ENCODE results near the gene XIRP2. TPM values are rescaled to one million over a fixed set of nuclear protein-coding genes. Genes with fewer than 3 reads are reported as not detected.

Gene XIRP2
- polyA plus RNA-seq, 2 of the 4 experiments (the other 2 are of a cell fraction) = not detected

- 36% methylated on average over 4 of the region's 4 CpGs for WGBS (ENCODE audit: missing lambda C conversion rate)
- Histone ChIP-seq H3K4me3 (no peak overlapping the region), H3K4me2 (no peak overlapping the region), H3K4me1 (no peaks in the 10 kb centered on the region), H3K9me3 (no peaks in the 10 kb centered on the region), H3K27ac (no peak overlapping the region)
- FAIRE-seq (no peak), DNase-seq (ENCODE audit: low read depth in 1 of 2, low spot score in 1 of 2) (no peak), ATAC-seq (no peak)
- ChIA-PET POLR2A (no interaction called here), CTCF (interaction anchor here (0.8 kb wide), 1 partner anchor 65 kb away, joined by 3 read pairs; no protein-coding TSS in a partner anchor)
- TF ChIP-seq EHMT2 (IDR thresholded peaks at IDR 0.05; ENCODE audit: low read depth) = no peak
- no peak for TF ChIP-seq RARB (CRISPR knock-in tag; IDR thresholded peaks at IDR 0.05)
- TF ChIP-seq CTCF (IDR thresholded peaks at IDR 0.05) = no peak
- TF ChIP-seq JUNB (IDR thresholded peaks at IDR 0.05) = no peak
- no peak for TF ChIP-seq PBX3 (IDR thresholded peaks at IDR 0.05)
- no peak for TF ChIP-seq EP300 (IDR thresholded peaks at IDR 0.05)
- no peak for TF ChIP-seq POLR2AphosphoS2 (conservative IDR thresholded peaks at IDR 0.05; ENCODE audit: low read length)
- no peak for TF ChIP-seq HOXB13 (CRISPR knock-in tag; IDR thresholded peaks at IDR 0.05; ENCODE audit: low read depth)
- no peak for TF ChIP-seq ZNF302 (CRISPR knock-in tag; IDR thresholded peaks at IDR 0.05)
Observed at GRCh38 chr2:167192833-167193232, 304.6 kb downstream of the XIRP2 start.

GRCh38 chr2:167196461-167197252 lies 308.4 kb downstream of the XIRP2 start:
- Histone ChIP-seq H3K4me3 (no peak overlapping the region), H3K27ac (no peak overlapping the region), H3K9me3 (no peaks in the 10 kb centered on the region), H3K4me1 (no peaks in the 10 kb centered on the region), H3K4me2 (no peak overlapping the region)
- no peak for ATAC-seq
- FAIRE-seq = no peak
- POLR2A ChIA-PET = no interaction called here
- no peak for TF ChIP-seq HEYL (CRISPR knock-in tag; IDR thresholded peaks at IDR 0.05)
- TF ChIP-seq JUN (IDR thresholded peaks at IDR 0.05) = no peak
- CTCF ChIA-PET = interaction anchor here (0.6 kb wide), 1 partner anchor 280 kb away, joined by 3 read pairs; no protein-coding TSS in a partner anchor
- DNase-seq (ENCODE audit: low read depth in 1 of 2, low spot score in 1 of 2) = no peak
- WGBS (ENCODE audit: missing lambda C conversion rate) = 18% methylated on average over 6 of the region's 6 CpGs

- ATAC-seq (no peak), DNase-seq (ENCODE audit: low read depth in 1 of 2, low spot score in 1 of 2) (no peak), FAIRE-seq (no peak)
- no peaks in the 10 kb centered on the region for H3K9me3 ChIP-seq
- H3K27ac ChIP-seq = no peak overlapping the region
- no peaks in the 10 kb centered on the region for H3K4me1 ChIP-seq
- 44% methylated on average over 2 of the region's 2 CpGs for WGBS (ENCODE audit: missing lambda C conversion rate)
- ChIA-PET CTCF (no interaction called here), POLR2A (no interaction called here)
- H3K4me3 ChIP-seq = no peak overlapping the region
- TF ChIP-seq TFCP2L1 (CRISPR knock-in tag; IDR thresholded peaks at IDR 0.05) (no peak), EHMT2 (IDR thresholded peaks at IDR 0.05; ENCODE audit: low read depth) (no peak), RNF2 (IDR thresholded peaks at IDR 0.05; ENCODE audit: borderline replicate concordance, low read depth) (no peak), JUNB (IDR thresholded peaks at IDR 0.05) (no peak), HDAC2 (IDR thresholded peaks at IDR 0.05) (no peak), HES2 (IDR thresholded peaks at IDR 0.05) (no peak), RCOR1 (IDR thresholded peaks at IDR 0.05; ENCODE audit: low read depth, low read length) (no peak)
- no peak overlapping the region for H3K4me2 ChIP-seq
Observed at GRCh38 chr2:167198009-167198408, 309.7 kb downstream of the XIRP2 start.

GRCh38 chr2:167198576-167198975 lies 310.3 kb downstream of the XIRP2 start:
- no peaks in the 10 kb centered on the region for H3K4me1 ChIP-seq

More at GRCh38 chr2:167198576-167198975, 310.3 kb downstream of the XIRP2 start:
- no peak for TF ChIP-seq FOSL2 (IDR thresholded peaks at IDR 0.05)
- TF ChIP-seq FOSL2 (CRISPR knock-in tag; IDR thresholded peaks at IDR 0.05) = no peak
- TF ChIP-seq USF2 (IDR thresholded peaks at IDR 0.05) = no peak
- no peak for TF ChIP-seq HOXB5 (CRISPR knock-in tag; IDR thresholded peaks at IDR 0.05)
- TF ChIP-seq ELK1 (IDR thresholded peaks at IDR 0.05; ENCODE audit: low read depth, low read length) = no peak
- ATAC-seq (no peak), FAIRE-seq (no peak), DNase-seq (ENCODE audit: low read depth in 1 of 2, low spot score in 1 of 2) (no peak)
- CTCF ChIA-PET = interaction anchor here (0.9 to 1.3 kb wide), 3 partner anchors 13 to 67 kb away, joined by 3 read pairs; no protein-coding TSS in a partner anchor
- no peak overlapping the region for H3K4me3 ChIP-seq
- H3K9me3 ChIP-seq = no peaks in the 10 kb centered on the region
- no peak overlapping the region for H3K27ac ChIP-seq
- WGBS (ENCODE audit: missing lambda C conversion rate) = 18% methylated on average over 2 of the region's 2 CpGs
- no peak overlapping the region for H3K4me2 ChIP-seq
- POLR2A ChIA-PET = no interaction called here
